ENCODE data around the gene LY6G5C.
"Not testable (repeated sequence)": the region's sequence is repeated elsewhere in the genome, so short reads cannot be mapped to it uniquely, and the experiment has no call there.

Gene LY6G5C

GRCh38 chr6:31715022-31715958 lies 34.4 kb upstream of the LY6G5C start, which contains the start of gene LY6G6D:
Gene LY6G6D, plus strand, starts transcription at chr6:31715348. Its CDS starts 8 bp downstream, at chr6:31715356.
- DNase-seq (ENCODE audit: low read depth in 2 of 2) = no peak

GRCh38 chr6:31713991-31714684 lies 33.3 kb upstream of the LY6G5C start:
- DNase-seq (ENCODE audit: low read depth in 2 of 2) = no peak

DNA sequence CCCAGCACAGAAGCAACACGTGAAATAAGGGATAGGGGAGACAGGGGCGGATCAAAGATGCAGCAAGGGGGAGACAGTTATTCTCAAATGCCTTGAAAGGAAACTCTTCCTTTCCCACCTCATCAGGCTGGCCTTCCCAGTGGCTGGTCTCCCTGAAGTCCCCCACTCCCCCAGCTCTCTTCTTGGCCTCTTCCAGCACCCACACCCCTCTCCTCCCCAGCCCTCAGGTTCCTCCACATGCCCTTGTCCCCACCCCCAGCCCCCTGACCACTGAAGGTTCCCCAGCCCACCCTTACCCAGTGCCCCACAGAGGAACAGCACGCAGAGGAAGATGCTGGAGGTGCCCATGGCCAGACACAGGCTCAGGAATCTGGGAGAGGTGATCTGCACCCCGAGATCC lies 32.6 kb upstream of the LY6G5C start:
- DNase-seq (ENCODE audit: low read depth in 2 of 2) = no peak

DNA sequence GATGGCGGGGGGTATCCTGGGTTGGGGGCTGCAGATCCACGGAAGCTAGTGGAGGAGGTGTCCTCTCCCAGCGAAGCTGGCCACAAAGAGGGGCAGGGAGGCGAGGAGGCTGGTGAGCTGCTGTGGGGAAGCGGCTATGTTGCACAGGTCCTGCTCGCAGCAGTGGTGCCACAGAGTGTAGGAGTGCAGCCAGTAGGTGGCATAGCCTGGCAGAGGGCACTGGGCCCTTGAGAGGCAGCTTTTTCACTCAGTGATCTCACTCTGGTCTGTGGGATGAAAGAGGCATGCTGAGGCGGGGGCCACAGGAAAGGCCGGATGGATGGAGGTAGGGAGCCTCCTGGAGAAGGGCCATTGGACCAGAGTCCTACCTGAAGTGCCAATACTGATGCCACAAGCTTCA lies 31.4 kb upstream of the LY6G5C start:
- DNase-seq (ENCODE audit: low read depth in 2 of 2) = no peak

DNA sequence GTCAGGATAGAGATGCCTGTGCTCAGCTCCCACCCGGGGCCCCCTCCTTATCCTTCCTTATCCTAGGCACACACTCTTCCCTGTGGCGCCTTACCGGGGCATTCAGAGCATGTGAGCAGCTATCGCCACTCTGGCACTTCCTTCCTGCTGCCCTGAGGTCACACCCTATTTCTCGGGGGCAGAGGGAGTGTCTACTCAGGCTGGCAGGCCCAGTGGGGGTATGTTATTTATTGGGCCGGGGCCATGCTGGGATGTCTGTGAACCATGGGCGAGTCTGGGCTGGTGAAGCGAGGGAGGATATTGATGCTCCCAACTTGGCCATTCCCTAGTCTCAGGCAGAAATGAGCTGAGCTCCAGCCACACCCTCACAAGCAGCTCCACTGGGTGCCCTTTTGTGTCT lies 30.4 kb upstream of the LY6G5C start:
- DNase-seq (ENCODE audit: low read depth in 2 of 2) = no peak

GRCh38 chr6:31710523-31711219 lies 29.8 kb upstream of the LY6G5C start:
- no peak for DNase-seq (ENCODE audit: low read depth in 2 of 2)

- DNase-seq (ENCODE audit: low read depth in 2 of 2) = not testable (repeated sequence)
Measured at GRCh38 chr6:31709157-31709556, 28.3 kb upstream of the LY6G5C start.

DNA sequence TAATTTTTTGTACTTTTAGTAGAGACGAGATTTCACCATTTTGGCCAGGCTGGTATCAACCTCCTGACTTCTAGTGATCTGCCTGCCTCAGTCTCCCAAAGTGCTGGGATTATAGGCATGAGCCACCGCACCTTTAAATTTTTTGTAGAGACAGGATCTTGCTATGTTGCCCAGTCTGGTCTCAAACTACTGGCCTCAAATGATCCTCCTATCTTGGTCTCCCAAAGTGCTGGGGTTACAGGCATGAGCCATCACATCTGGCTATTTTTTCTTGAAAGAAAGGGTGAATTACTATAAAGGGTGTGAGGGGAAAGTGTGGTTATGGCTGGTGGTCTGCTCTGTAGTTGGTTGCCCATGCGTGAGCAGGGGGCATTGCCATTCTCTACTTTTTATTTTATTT lies 27.4 kb upstream of the LY6G5C start:
- no peak for DNase-seq (ENCODE audit: low read depth in 2 of 2)

- no peak for DNase-seq (ENCODE audit: low read depth in 2 of 2)
Measured at GRCh38 chr6:31707701-31708100, 26.8 kb upstream of the LY6G5C start.

DNA sequence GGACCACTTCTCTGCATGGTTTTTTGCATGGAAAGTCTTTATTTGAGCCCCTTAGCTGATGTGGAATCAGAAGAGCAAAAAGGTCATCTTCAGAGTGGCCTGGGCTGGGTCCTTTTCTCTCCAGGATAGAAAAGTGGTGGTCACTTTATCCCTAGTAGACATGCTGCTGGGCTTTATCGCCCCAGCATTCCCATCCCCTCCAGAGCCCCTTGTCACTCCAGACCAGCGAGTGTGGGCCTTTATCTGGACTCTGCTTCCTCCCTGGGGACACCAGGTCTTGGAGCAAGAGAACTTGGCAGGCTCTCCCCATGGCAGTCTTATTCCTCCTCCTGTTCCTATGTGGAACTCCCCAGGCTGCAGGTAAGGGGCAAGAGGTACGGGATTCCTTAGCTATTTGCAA lies 25.7 kb upstream of the LY6G5C start, which contains the start of gene LY6G6F:
TSS of gene LY6G6F (plus strand) at position 268 of the 400 bp plus-strand sequence. CDS start at position 309, 41 bp downstream.
- no peak for DNase-seq (ENCODE audit: low read depth in 2 of 2)

- no peak for DNase-seq (ENCODE audit: low read depth in 2 of 2)
Measured at GRCh38 chr6:31705931-31706330, 25.1 kb upstream of the LY6G5C start.

GRCh38 chr6:31702819-31703716 lies 22.2 kb upstream of the LY6G5C start, which contains the start of gene ABHD16A:
Gene ABHD16A, minus strand, starts transcription at chr6:31703324. Its CDS starts 43 bp downstream, at chr6:31703281.
- peak; percentile 94 to 96 for DNase-seq (ENCODE audit: low read depth in 2 of 2)

- DNase-seq (ENCODE audit: low read depth in 2 of 2) = no peak
Measured at GRCh38 chr6:31702405-31702818, 21.5 kb upstream of the LY6G5C start.

GRCh38 chr6:31701666-31702404 lies 21.0 kb upstream of the LY6G5C start:
- DNase-seq (ENCODE audit: low read depth in 2 of 2) = no peak

- DNase-seq (ENCODE audit: low read depth in 2 of 2) = no peak
Measured at GRCh38 chr6:31700740-31701401, 20.0 kb upstream of the LY6G5C start.

DNA sequence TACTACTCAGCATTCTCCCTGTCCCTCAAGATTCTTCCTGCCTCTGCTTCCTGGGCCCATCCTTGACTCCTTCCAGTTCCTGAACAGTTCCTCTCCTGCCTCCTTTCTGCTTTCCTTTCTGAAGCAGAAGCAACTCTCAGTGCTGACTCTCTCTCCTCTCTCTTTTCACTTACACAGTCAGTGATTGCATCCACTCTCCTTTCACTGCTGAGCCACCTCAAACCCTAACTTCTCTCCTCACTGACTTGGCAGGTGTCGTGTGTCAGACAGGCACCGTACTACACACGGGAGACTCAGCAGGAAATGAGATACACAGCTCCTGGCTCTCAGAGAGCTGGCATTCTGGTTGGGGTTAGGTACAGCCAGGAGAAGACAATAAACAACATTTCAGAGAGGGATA lies 16.7 kb upstream of the LY6G5C start:
- DNase-seq (ENCODE audit: low read depth in 2 of 2) = no peak

- DNase-seq (ENCODE audit: low read depth in 2 of 2) = no peak
Measured at GRCh38 chr6:31693535-31693934, 12.7 kb upstream of the LY6G5C start.

DNA sequence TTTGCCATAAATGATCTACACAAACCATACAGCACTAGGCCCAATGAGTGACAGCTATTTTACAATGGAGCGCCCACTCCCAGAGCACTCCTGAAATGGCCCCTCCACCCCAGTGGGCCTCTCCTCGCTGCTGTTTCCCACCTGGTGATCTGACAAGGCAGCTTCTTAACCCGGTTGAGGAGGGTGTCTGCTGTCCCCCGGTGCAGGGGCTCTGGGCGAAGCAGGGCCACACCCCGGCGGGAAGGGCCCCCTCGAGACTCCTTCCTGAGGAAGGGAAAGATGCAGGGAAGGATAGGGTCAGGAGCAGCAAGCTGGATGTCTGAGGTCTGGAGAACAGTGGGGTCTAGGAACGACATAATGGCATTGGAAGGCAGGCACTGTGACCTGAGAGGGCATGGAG lies 12.0 kb upstream of the LY6G5C start:
- DNase-seq (ENCODE audit: low read depth in 2 of 2) = no peak

DNA sequence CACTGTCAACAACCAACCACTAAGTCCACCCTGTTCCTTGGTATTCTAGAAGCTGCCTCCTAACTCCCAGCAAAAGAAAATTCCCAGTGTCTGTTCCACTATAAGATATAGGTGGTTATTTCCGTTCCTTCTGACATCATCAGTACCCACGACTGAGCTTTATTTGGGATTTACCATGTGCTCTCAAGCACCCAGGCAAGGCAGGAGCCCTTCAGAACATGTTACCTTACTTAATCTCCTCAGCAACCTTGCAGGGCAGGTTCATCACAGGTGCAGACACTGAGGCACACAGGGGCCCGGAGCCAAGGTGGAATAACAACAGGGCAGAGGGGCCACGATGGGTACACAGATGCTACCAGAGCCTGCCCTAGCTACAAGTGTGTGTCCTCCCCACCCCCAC lies 11.5 kb upstream of the LY6G5C start:
- no peak for DNase-seq (ENCODE audit: low read depth in 2 of 2)

All from stimulated activated CD8-positive, alpha-beta memory T cell treated with anti-CD3 and anti-CD28 coated beads, Interleukin-7, amount 100 ng/mL, for 4 hours (primary cell).